K562 (cell line): ENCODE results near the gene DLK1. TPM values are rescaled to one million over a fixed set of nuclear protein-coding genes. Genes with fewer than 3 reads are reported as not detected.

Experiments
- ATAC-seq: fragments of 200-7000 bp; cut with Tn5 transposase; 3 replicates; pipeline ENCODE4 v1.9.1; 2020; ENCODE audit warnings: moderate library complexity
- BruUV-seq: library from RNA; stranded (reverse); fragments of 400-500 nt; replicated peaks from 2 replicates; lab custom pipeline; 2021; lab: Mats Ljungman, UMichigan
- CTCF ChIA-PET: fragments of 300-600 bp; formaldehyde crosslinking; extraction: SDS; loops from one replicate; lab custom pipeline; 2021; ENCODE audit warnings: low intra/inter-chr PET ratio; lab: Yijun Ruan, JAX
- POLR2A ChIA-PET: fragments of 300-600, 350-650 bp; sonication (Branson Sonifier 250); formaldehyde crosslinking; extraction: SDS; loops from one replicate; lab custom pipeline; 2021; ENCODE audit warnings: antibody characterized with exemption, inconsistent platforms; lab: Yijun Ruan, JAX
- DNase-seq, 4 experiments: peaks; one replicate each; pipeline versions ENCODE4 v3.0.0 to v3.0.0-alpha.2; 2011 to 2018; ENCODE audit warnings: low spot score in 3 of 4, mixed read lengths in 3 of 4; ENCODE audit errors: extremely low read depth in 1 of 4
- FAIRE-seq: peaks from 2 replicates; lab custom pipeline; 2011; peaks lifted over from hg19 to GRCh38; lab: Jason Lieb, UNC
- H2AFZ ChIP-seq: 2 replicates; pipeline ENCODE4 v1.6.0; 2011; ENCODE audit warnings: low read depth, low read length, control low read depth, inconsistent platforms
- H3K27ac ChIP-seq: fragments of 200-600 bp; 3 replicates; pipeline ENCODE4 v1.8.0; 2011; ENCODE audit warnings: low read depth, mild to moderate bottlenecking, control low read depth, inconsistent platforms, low read length, moderate library complexity, mixed read lengths; ENCODE audit errors: extremely low read depth
- H3K27me3 ChIP-seq, 2 experiments: fragments of 300-600 bp in 1 of 2; 2 replicates in 1 of 2; 3 replicates in 1 of 2; pipeline versions ENCODE4 v1.6.0 to v1.8.0; 2011; ENCODE audit warnings: inconsistent platforms in 2 of 2, low read length in 2 of 2, mild to moderate bottlenecking in 1 of 2, mixed read lengths in 1 of 2, moderate library complexity in 1 of 2; ENCODE audit not compliant: control insufficient read depth in 2 of 2, insufficient read depth in 2 of 2
- H3K36me3 ChIP-seq: fragments of 300-600 bp; 3 replicates; pipeline ENCODE4 v1.8.0; 2011; ENCODE audit warnings: mild to moderate bottlenecking, low read length, inconsistent platforms; ENCODE audit not compliant: control insufficient read depth, insufficient read depth
- H3K4me1 ChIP-seq, 2 experiments: fragments of 200-600 bp in 1 of 2; replicated peaks in 1 of 2; 2 replicates in 1 of 2; 3 replicates in 1 of 2; pipeline versions ENCODE4 v1.5.1 to v1.8.0; 2011; ENCODE audit warnings: inconsistent platforms in 2 of 2, low read length in 2 of 2, mild to moderate bottlenecking in 1 of 2, mixed read lengths in 1 of 2, moderate library complexity in 1 of 2; ENCODE audit not compliant: control insufficient read depth in 2 of 2, insufficient read depth in 2 of 2
- H3K4me2 ChIP-seq: 2 replicates; pipeline ENCODE4 v1.6.1; 2011; ENCODE audit warnings: low read length, control low read depth, inconsistent platforms, mixed read lengths; ENCODE audit not compliant: insufficient read depth
- H3K4me3 ChIP-seq: fragments of 200-600 bp; sonication (generic), shearing (Covaris generic); 2 replicates; pipeline ENCODE4 v1.5.1; 2016; ENCODE audit warnings: control low read depth, inconsistent platforms
- H3K79me2 ChIP-seq: fragments of 200-600 bp; 3 replicates; pipeline ENCODE4 v1.8.0; 2011; ENCODE audit warnings: low read length, inconsistent platforms; ENCODE audit not compliant: control insufficient read depth, insufficient read depth
- H3K9ac ChIP-seq, 2 experiments: 2 replicates each; pipeline versions ENCODE4 v1.6.0 to v1.6.1; 2011; ENCODE audit warnings: low read depth in 2 of 2, low read length in 2 of 2, control low read depth in 1 of 2, inconsistent platforms in 1 of 2, mild to moderate bottlenecking in 1 of 2, mixed read lengths in 1 of 2; ENCODE audit not compliant: insufficient read depth in 1 of 2
- H3K9me1 ChIP-seq: one replicate; pipeline ENCODE4 v1.6.0; 2011; ENCODE audit warnings: inconsistent platforms, mild to moderate bottlenecking, low read length, moderate library complexity; ENCODE audit not compliant: control insufficient read depth, insufficient read depth
- H3K9me3 ChIP-seq: replicated peaks from 2 replicates; pipeline ENCODE4 v1.5.1; 2011; ENCODE audit warnings: low read depth, low read length, inconsistent platforms; ENCODE audit not compliant: control insufficient read depth, insufficient read depth
- H4K20me1 ChIP-seq: replicated peaks from 2 replicates; pipeline ENCODE4 v1.6.1; 2011; ENCODE audit warnings: low read length, inconsistent platforms, mixed read lengths; ENCODE audit not compliant: control insufficient read depth, insufficient read depth
- ARID4B ChIP-seq: sonication (generic); formaldehyde crosslinking; IDR thresholded peaks from 2 replicates; pipeline ENCODE4 v1.8.0; 2022; ENCODE audit warnings: mild to moderate bottlenecking, missing genetic modification reagents
- BCOR ChIP-seq: fragments of 450-650 bp; IDR thresholded peaks from 2 replicates; pipeline ENCODE4 v1.6.1; 2016
- CEBPG ChIP-seq, 3 experiments: fragments of 200-800 bp in 1 of 3; sonication (Bioruptor generic) in 1 of 3; sonication (generic) in 1 of 3; formaldehyde crosslinking in 1 of 3; IDR thresholded peaks in 2 of 3; conservative IDR thresholded peaks in 1 of 3; 2 replicates each; pipeline versions ENCODE4 v1.6.1 to v1.8.0; 2016 to 2022; ENCODE audit warnings: missing compliant biosample characterization in 2 of 3, missing genetic modification characterization in 2 of 3, mild to moderate bottlenecking in 1 of 3, missing genetic modification reagents in 1 of 3
- NFXL1 ChIP-seq: fragments of 450-650 bp; formaldehyde crosslinking; IDR thresholded peaks from 2 replicates; pipeline ENCODE4 v1.4.0; 2021; ENCODE audit warnings: mild to moderate bottlenecking
- RBM17 ChIP-seq: fragments of 200-400 bp; formaldehyde crosslinking; IDR thresholded peaks from 2 replicates; pipeline ENCODE4 v1.6.1; 2017; ENCODE audit warnings: low read depth, mild to moderate bottlenecking, low read length, borderline replicate concordance
- ZNF668 ChIP-seq: fragments of 250-450 bp; sonication (Bioruptor Pico); IDR thresholded peaks from 2 replicates; pipeline ENCODE4 v1.8.0; 2022; ENCODE audit warnings: mild to moderate bottlenecking, inconsistent platforms
- WGBS: fragments of 100-300 bp; shearing (Covaris generic); methylation state at CpG from one replicate; pipeline ENCODE4 v1.1.6; 2016; ENCODE audit warnings: low coverage, mixed read lengths; ENCODE audit not compliant: insufficient coverage; ENCODE audit errors: missing lambda C conversion rate; 5-methylcytosine and 5-hydroxymethylcytosine counted together
- in situ Hi-C: fragments of 300-500 bp; cut with MboI; formaldehyde crosslinking; loops from 4 replicates; pipeline ENCODE4 v1.15.0; 2018; ENCODE audit warnings: inconsistent platforms, mixed read lengths
- intact Hi-C: fragments of 100-400 bp; cut with micrococcal nuclease; formaldehyde crosslinking; loops from 2 replicates; pipeline ENCODE4 v1.14.2; 2022
- polyA plus RNA-seq, 8 experiments: library from polyadenylated mRNA; depleted of rRNA in 4 of 8; stranded (reverse) in 5 of 8; unstranded in 3 of 8; fragments of >200 nt; fragmentation: Nextera tagmentation in 2 of 8; fragmentation: Illumina TruSeq in 1 of 8; extraction: Ambion mirVana in 2 of 8; extraction: Trizol in 1 of 8; gene quantifications; 2 replicates each; pipeline versions ENCODE4 v1.2.1 to v1.2.3, GENCODE V29; 2011 to 2014; ENCODE audit warnings: inconsistent platforms in 1 of 8, missing spikeins in 1 of 8
- total RNA-seq, 7 experiments: library from RNA; depleted of rRNA in 6 of 7; stranded (reverse); fragments of >200 nt in 6 of 7; fragmentation: Illumina TruSeq in 2 of 7; extraction: Trizol in 2 of 7; gene quantifications; 2 replicates each; pipeline versions ENCODE4 v1.2.1 to v1.2.3, GENCODE V29; 2011 to 2021; ENCODE audit warnings: low replicate concordance in 1 of 7

Gene DLK1
- total and polyA plus RNA-seq, 9 of the 15 experiments (the other 6 are each of a cell fraction or from before 2014, with no cell fraction given) = 4.4 to 97.2 (median 15.3) TPM

GRCh38 chr14:100727086-100727872 lies 587 bp downstream of the DLK1 start (continued):
- TF ChIP-seq ARID4B (no peak), RBM17 (no peak)

GRCh38 chr14:100727873-100728240 lies 1.2 kb downstream of the DLK1 start:
- BruUV-seq = TSS peak; percentile 57

More at GRCh38 chr14:100727873-100728240, 1.2 kb downstream of the DLK1 start:
- Histone ChIP-seq H3K36me3 (no peaks in the 10 kb centered on the region), H3K79me2 (peaks cover 9% of the 10 kb centered on the region; the same call in 1 of the 3 replicates), H3K9ac (0 out of 4 replicates have a peak overlapping the region, but pooled peaks of 1 of the 2 experiments have one; percentile 14), H3K4me1 (peaks cover 5 to 20% of the 10 kb centered on the region in 2 experiments; a peak in 3 of 5 replicates), H2AFZ (no peak overlapping the region), H4K20me1 (no peaks in the 10 kb centered on the region), H3K4me2 (peak overlapping the region; percentile 37; the same call in 1 of the 2 replicates), H3K9me3 (no peaks in the 10 kb centered on the region), H3K27me3 (peaks cover 0 to 15% of the 10 kb centered on the region in 2 experiments; a peak in 3 of 5 replicates), H3K4me3 (peak overlapping the region; percentile 38), H3K27ac (no peak overlapping the region), H3K9me1 (no peaks in the 10 kb centered on the region)
- DNase-seq = no peak
- intact Hi-C loops = no loop called here
- TF ChIP-seq ZNF668 (no peak), BCOR (no peak), NFXL1 (CRISPR knock-in tag) (no peak), CEBPG (CRISPR knock-in tag; IDR thresholded peaks at IDR 0.05) (no peak), CEBPG (tag; conservative IDR thresholded peaks at IDR 0.05 in 1 of 2, IDR thresholded peaks at IDR 0.05 in 1 of 2) (0 out of 4 replicates have a peak, but pooled peaks of 1 of the 2 experiments have one; percentile 7)
- no peak for ATAC-seq
- ChIA-PET CTCF (no interaction called here), POLR2A (no interaction called here)
- 35% methylated on average over 7 of the region's 12 CpGs for WGBS
- FAIRE-seq = no peak
- in situ Hi-C loops = no loop called here
